HPDE6-E6E7 (cell line): ENCODE measurements around the gene MIEF1.

Experiments
- DNase-seq: peaks from one replicate; pipeline ENCODE4 v3.0.0; 2011; ENCODE audit warnings: missing footprints; ENCODE audit errors: extremely low spot score

Gene MIEF1

GRCh38 chr22:39470451-39471291 lies 31.4 kb upstream of the MIEF1 start:
- DNase-seq: no peak

DNA sequence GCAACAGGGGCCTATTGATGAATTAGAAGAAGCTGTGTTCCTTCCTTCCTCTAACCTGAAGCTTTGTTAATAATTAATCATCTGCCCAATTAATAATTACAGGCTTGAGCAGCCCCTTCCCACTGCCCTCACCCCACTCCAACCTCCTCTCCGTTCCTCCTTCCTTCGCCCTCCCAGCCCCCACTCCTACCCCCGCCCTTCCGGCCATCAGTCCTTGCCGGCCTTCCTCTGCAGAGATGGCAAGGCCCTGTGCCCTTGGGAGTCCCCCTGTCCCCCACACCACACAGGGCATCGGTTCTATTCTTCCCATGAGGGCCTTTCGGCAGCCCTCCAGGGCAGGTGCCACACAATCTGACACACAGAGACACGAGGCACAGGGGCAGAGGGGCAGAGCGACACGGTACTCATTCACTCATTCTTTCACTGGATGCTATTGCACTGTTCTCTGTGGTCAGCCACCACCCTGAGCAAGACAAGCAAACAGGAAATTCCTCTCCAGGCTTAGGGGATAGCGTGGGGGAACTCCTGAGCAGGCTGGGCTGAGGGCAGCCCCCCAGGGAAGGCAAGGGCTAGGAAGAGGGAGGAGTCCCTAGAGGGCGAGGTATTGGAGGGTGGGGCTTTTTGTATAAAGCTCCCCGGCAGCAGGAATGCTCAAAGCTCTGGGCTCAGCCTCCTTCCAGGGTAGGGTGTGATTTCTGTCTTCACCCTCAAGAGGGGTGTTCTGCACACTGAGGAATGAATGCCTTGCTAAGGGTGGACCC lies 30.5 kb upstream of the MIEF1 start:
- peak; percentile 21 for DNase-seq

- DNase-seq: no peak
Observed at GRCh38 chr22:39472570-39473556, 29.2 kb upstream of the MIEF1 start.

GRCh38 chr22:39473851-39474250 lies 28.2 kb upstream of the MIEF1 start:
- no peak for DNase-seq

DNA sequence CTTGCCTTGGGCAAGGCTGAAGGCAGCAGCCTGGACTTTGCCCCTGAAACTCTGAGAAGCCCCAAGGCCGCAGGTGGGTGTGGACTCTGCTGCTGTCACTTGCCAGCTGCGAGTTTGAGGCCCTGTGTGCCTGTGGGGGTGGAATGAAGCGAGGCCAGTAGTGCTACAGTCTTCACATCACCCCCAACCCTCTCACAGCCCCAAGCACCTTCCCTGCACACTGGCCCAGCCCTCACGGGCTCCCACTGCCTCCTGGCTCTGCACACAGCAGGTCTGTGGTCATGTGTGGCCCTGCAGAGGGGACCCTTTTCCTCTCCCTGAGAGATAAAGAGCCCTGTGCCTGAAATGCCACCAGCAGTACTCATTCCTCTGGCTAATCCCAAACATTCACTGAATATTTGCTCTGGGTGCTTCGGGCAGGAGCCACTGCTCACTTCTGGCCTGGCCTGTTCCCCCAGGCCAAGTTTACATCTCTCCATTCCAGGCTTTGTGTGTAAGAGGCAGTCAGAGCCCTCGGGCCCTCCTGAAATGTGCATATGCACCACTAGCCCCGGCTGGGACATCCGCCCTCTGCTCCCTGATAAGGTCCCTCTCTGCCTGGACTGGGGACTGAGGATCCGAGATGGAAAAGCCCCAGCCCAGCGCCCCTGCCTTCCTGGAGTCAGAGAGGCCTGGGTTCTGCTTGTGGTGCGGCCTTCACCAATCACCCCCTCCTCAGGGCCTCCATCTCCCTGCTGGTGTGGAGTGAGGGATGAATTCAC lies 27.6 kb upstream of the MIEF1 start:
- no peak for DNase-seq

GRCh38 chr22:39475337-39475736 lies 26.8 kb upstream of the MIEF1 start:
- DNase-seq: no peak

DNA sequence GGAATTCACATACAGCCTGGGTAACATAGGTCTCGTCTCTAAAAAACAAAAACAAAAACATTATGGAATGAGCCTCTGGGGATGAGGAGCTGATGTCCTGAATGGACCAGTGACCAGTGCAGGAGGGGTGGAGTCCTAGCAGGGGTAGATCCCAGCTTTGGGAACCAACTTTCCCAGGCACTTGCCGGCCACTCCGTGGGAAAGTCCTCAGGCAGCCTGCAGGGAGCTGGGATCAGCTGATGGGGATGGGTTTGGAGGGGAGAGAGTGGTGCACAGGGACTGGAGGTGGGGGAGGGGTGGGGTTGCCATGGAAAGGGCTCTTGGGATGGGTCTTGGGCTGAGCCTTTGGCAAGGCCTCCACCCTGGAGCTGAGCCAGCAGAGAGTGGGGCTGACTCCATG lies 26.2 kb upstream of the MIEF1 start:
- DNase-seq: no peak

- DNase-seq: no peak
Observed at GRCh38 chr22:39476664-39477063, 25.4 kb upstream of the MIEF1 start.

DNA sequence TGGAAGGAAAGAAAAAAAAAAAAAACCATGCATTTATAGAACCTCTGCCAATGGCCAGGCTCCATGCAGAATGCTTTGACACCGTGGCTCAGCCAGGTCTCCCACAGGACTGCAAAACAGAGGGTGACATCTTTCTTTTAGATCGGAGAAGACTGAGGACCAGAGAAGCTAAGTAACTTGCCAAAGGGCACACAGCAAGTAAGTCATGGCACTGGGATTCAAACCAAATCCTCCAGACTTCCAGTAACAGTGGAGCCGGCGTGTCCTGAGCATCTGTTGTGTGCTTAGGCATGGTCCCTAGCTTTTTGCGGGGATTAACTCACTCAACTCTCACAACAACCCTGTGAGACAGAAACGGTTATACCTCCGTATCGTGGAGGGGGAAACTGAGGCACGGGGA lies 24.5 kb upstream of the MIEF1 start:
- no peak for DNase-seq

GRCh38 chr22:39478441-39478850 lies 23.6 kb upstream of the MIEF1 start:
- peak; percentile 42 for DNase-seq

DNA sequence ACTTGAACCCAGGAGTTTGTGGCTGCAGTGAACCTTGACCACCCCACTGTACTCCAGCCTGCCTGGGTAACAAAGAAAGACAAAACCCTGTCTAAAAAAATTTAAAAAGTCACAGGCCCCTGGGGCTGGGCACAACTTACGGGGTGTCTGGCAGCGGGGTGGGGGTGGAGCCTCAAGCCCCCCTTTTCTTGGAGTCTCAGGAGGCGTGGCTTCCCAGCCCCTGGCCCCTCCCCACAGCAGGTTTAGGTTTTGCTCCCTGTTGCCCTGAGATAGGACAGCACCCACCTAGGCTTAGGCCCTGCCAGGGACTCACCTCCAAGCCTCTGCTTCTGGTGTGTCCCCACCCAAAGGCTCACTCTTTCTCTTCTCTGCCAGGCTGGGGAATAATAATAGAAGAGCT lies 22.8 kb upstream of the MIEF1 start:
- DNase-seq: no peak

DNA sequence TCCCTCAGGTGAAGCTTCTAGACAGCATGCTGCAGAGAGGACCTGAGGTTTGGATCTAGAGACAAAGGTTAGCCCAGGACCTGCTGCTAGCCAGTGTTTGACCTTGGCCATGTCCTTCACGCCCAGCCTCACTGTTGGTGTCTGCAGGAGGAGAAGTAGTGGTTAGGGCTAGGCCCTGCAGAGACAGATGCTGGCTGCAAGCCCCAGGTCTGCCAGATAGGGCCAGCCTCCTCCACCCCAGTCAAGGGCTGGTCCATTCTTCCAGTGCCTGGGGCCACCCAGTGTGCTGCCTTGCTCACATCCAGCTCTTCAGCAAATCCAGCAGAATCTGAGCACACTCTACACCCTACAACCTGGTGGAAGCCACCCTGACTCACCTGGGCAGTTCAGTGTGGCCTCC lies 21.5 kb upstream of the MIEF1 start:
- no peak for DNase-seq

- no peak for DNase-seq
Observed at GRCh38 chr22:39481054-39481453, 21.0 kb upstream of the MIEF1 start.

DNA sequence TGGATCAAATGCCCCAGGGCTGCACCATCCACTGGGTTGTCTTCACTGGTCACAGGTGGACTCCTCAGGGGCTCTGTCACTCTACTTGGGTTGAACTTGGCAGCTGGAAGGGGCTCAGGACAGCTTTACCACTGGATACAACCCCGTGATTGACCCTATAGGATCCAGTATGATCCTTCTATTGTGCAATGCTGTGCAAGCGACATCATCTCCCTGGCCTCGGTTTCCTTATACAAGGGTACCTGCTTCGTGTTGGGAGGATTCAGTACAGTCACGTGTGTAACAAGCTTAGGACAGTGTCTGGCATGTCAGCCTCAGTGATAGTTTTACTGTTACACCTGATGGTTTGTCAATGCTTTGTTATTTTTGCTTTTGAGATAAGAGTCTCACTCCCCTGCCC lies 20.5 kb upstream of the MIEF1 start:
- DNase-seq: no peak

DNA sequence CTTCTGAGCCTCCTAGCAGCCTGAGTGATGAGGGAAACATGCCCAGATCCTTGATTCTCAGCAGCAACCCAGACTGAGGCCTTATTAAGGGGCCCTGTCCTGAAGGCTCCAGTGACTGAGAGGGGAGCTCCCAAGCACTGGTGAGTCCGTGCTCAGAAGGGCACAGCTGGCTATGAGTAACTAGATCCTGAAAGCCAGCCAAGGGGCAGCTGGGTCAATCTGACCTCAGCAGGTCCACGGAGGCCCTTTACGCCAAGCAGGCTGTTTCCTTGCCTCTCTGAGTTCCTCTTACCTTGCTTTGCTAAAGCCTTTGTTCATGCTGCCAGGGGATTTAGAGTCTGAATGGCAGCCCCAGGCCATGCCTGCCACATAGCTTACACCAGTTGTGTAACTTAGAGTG lies 19.3 kb upstream of the MIEF1 start:
- no peak for DNase-seq

- DNase-seq: no peak
Observed at GRCh38 chr22:39486951-39487825, 14.9 kb upstream of the MIEF1 start.

GRCh38 chr22:39487826-39488520 lies 14.1 kb upstream of the MIEF1 start:
- DNase-seq: no peak

- no peak for DNase-seq
Observed at GRCh38 chr22:39488563-39489083, 13.5 kb upstream of the MIEF1 start.
